Astrocyte of the spinal cord (primary cell): Measurements from ENCODE around the gene LRRN3.

Experiments used
- DNase-seq: peaks from one replicate; pipeline ENCODE4 v3.0.0; 2011; ENCODE audit warnings: low read depth, low spot score
- H3K4me3 ChIP-seq: 2 replicates; pipeline ENCODE4 v1.5.1; 2011; ENCODE audit warnings: low read depth, mild to moderate bottlenecking, low read length, moderate library complexity
- in situ Hi-C: cut with HindIII; loops from 2 replicates; pipeline ENCODE4 v1.10.0; 2017; ENCODE audit warnings: low sequenced_read_pairs
- TF ChIP-seq, protein P1 (sequence below): IDR thresholded peaks from 2 replicates; pipeline ENCODE4 v1.5.1; 2012; ENCODE audit warnings: low read depth, mild to moderate bottlenecking, low read length, inconsistent platforms

Gene LRRN3

DNA sequence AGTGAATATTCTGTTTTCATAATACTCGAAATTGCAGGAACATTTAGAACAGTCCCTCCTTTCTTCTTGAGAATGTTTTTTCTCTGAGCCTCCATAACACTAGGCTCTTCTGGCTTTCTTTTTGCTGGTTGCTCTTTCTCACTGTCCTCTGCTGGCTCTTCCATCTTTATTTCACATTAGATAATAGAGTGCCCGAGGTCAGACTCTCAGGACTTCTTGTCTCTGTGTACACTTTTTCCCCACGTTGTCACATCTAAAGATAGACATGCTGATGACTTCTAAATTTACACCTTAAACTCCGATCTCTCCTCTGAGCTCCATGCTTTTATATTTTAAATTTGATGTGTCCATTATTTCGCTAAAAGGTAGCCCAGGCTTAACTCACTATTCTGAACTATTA is 15.4 kb upstream of the LRRN3 start:
- TF ChIP-seq, protein P1, sequence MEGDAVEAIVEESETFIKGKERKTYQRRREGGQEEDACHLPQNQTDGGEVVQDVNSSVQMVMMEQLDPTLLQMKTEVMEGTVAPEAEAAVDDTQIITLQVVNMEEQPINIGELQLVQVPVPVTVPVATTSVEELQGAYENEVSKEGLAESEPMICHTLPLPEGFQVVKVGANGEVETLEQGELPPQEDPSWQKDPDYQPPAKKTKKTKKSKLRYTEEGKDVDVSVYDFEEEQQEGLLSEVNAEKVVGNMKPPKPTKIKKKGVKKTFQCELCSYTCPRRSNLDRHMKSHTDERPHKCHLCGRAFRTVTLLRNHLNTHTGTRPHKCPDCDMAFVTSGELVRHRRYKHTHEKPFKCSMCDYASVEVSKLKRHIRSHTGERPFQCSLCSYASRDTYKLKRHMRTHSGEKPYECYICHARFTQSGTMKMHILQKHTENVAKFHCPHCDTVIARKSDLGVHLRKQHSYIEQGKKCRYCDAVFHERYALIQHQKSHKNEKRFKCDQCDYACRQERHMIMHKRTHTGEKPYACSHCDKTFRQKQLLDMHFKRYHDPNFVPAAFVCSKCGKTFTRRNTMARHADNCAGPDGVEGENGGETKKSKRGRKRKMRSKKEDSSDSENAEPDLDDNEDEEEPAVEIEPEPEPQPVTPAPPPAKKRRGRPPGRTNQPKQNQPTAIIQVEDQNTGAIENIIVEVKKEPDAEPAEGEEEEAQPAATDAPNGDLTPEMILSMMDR: no peak
- in situ Hi-C loops: no loop called here
- no peak for DNase-seq
- H3K4me3 ChIP-seq: no peak overlapping the region

DNA sequence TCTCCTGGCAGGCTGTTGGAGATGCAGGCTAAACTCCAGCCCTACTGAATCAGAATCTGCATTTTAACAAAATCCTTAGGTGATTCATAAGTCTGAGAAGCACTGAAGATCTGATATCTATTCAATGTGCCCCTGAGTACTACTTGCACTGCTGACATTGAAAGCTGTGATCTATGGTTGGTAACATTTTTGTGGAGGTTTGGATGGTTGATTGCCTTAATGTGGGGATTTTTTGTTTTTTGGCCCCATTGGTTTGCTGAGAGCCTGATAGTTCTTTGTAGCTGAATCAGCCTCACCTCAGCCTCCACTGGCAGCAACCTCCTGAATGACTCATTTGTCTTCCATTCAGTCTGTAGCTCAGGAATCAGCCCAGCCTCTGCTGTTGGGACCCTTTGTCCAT is 14.7 kb upstream of the LRRN3 start:
- TF ChIP-seq, protein P1: no peak
- in situ Hi-C loops: no loop called here
- no peak overlapping the region for H3K4me3 ChIP-seq
- DNase-seq: peak; percentile 86

DNA sequence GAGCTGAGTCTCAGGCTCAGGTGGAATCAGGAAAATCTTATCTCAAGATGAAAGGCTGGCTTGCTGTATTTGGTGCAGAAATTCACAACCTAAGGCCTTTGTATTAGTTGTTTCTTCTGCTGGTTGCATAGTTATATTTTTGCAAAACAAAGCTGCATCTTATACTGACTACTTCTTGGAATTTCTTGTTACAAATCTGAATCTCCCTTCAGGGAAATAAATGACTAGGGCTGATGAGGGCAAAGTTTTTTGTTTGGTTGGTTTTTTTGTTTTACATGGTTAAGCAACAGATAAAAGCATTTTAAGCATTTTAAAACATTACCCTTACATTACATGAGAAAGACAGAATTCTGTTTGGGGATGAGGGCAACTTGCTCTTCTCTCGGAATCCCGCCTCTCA is 13.9 kb upstream of the LRRN3 start:
- TF ChIP-seq, protein P1: no peak
- DNase-seq: no peak
- no peak overlapping the region for H3K4me3 ChIP-seq
- in situ Hi-C loops: no loop called here

DNA sequence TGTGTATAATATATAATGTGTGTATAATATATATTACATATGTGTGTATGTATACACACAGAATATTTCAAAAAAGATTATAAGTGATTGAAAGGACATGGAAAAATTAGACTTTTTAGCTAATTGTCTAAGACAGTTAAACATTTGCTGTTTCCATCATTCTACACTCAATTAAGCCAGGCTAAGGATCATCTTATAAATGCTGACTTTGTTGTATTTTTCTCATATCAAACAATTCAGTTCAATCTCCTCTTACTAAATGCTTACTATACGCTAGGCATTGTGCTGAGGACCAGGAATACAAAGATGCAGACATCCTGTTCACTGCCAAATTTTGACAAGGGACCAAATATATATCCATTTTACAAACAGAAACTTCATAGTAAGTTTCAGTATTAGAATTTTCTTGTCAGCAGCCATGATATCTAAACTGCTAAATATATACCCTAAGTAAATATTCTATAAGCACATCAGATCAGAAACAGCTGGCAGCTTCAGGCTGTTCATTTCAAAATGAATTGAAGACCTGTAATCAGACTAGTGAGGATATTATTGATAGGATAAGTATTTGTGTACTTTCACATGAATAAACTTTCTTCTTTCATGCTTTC is 10.3 kb upstream of the LRRN3 start:
- in situ Hi-C loops: no loop called here
- no peak for DNase-seq
- TF ChIP-seq, protein P1: no peak
- H3K4me3 ChIP-seq: no peak overlapping the region

DNA sequence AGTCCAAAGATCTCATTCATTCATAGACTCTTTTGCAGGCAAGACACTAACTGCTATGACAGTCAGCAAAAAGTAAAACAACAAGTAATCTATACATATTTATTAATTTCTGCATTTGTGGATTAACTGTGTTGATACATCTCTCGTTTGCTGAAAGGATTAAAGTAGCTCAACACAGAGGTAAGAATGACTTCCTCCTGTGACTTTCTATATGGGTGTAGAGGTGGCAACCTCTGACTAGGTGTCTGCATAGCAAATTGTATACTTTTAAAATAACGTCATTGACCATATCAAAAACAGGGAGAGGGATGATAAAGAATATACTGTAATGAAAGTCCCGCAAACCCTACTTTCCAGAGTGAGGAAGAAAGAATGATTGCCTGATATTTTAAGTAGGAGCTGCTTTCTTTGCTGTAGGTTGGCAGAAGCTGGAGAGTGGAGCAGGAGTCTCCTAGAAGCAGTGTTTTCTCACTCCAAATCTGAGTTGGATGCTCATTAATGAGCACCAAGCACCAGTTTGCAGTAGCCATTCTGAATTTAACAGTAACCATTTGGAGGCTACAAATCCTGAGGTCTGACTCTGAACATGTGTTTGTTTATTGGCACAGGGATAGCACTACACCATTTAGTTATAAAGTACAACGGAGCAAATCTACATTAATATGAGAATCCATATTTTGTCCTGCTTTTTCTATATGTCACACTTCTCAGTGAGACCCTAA is 9.2 kb upstream of the LRRN3 start:
- in situ Hi-C loops: no loop called here

DNA sequence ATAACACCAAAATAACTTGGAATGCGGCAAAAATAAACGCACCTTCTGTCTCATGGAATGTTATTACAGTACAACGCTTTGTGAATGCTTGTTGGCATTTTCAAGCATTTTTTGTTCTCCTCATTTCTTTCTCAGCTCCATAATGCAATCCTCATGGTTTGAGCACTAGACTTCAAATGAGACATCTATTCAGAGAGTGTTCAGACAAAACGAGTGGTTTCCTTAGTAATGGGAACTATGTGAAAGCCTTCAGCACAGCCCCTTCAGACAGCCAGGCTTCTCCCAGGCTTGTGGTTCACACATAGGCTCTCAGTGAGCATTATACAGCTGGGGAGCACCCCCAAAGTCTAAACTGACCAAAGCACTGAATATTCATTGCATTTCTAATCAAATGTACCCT is 8.6 kb upstream of the LRRN3 start:
- H3K4me3 ChIP-seq: no peak overlapping the region
- in situ Hi-C loops: no loop called here
- DNase-seq: peak; percentile 75
- TF ChIP-seq, protein P1: no peak

More for the DNA sequence above, 9.2 kb upstream of the LRRN3 start:
- TF ChIP-seq, protein P1: no peak
- no peak for DNase-seq
- no peak overlapping the region for H3K4me3 ChIP-seq
